ENCODE measurements around the gene CS. TPM values are rescaled to one million over a fixed set of nuclear protein-coding genes. Genes with fewer than 3 reads are reported as not detected.

Gene CS
- polyA plus RNA-seq, 4 donors, result 169 to 213 (median 200) TPM

GRCh38 chr12:56222531-56222895, 77.6 kb downstream of the CS start:
- DNase-seq (ENCODE audit: low read depth in 4 of 4, low spot score in 2 of 4), result no peak

GRCh38 chr12:56221757-56222530, 78.2 kb downstream of the CS start, which contains the start of gene RNF41:
Gene RNF41 (minus strand): TSS chr12:56221922. CDS start chr12:56214047, 7,875 bp downstream.
- peak; percentile 91 to 97 (median 94) for DNase-seq (ENCODE audit: low read depth in 4 of 4, low spot score in 2 of 4)

Other genes with a start within 250 kb of the CS start
- gene ERBB3, start 220.2 kb downstream of the CS start, polyA plus RNA-seq (ENCODE audit: insufficient read length in 4 of 4), result 100 to 1,000 TPM in 1 of 4 donors, 10 to 100 TPM in 3; 57.6 to 108 (median 87.7) TPM
- 100 to 1,000 TPM; 148 to 165 (median 156) TPM for gene PA2G4, start 195.8 kb downstream of the CS start, polyA plus RNA-seq (ENCODE audit: insufficient read length in 4 of 4)
- 1,000 to 10,000 TPM; 4,437 to 5,971 (median 5,319) TPM for gene RPL41, start 183.7 kb downstream of the CS start, polyA plus RNA-seq (ENCODE audit: insufficient read length in 4 of 4)
- gene ZC3H10, start 182.1 kb downstream of the CS start, polyA plus RNA-seq (ENCODE audit: insufficient read length in 4 of 4), result 1 to 10 TPM; 5.8 to 8.4 (median 6.2) TPM
- 10 to 100 TPM; 74.7 to 87.1 (median 75.3) TPM for gene ESYT1, start 172.1 kb downstream of the CS start, polyA plus RNA-seq (ENCODE audit: insufficient read length in 4 of 4)
- 100 to 1,000 TPM; 158 to 212 (median 171) TPM for gene MYL6B, start 147.7 kb downstream of the CS start, polyA plus RNA-seq (ENCODE audit: insufficient read length in 4 of 4)
- gene MYL6, start 142.0 kb downstream of the CS start, polyA plus RNA-seq (ENCODE audit: insufficient read length in 4 of 4), result 1,000 to 10,000 TPM; 1,610 to 2,370 (median 1,767) TPM
- gene SMARCC2, start 110.8 kb downstream of the CS start, polyA plus RNA-seq (ENCODE audit: insufficient read length in 4 of 4), result 100 to 1,000 TPM in 3 of 4 donors, 10 to 100 TPM in 1; 97.5 to 151 (median 128) TPM
- gene RNF41, start 78.4 kb downstream of the CS start, polyA plus RNA-seq (ENCODE audit: insufficient read length in 4 of 4), result 10 to 100 TPM; 44.0 to 46.6 (median 45.4) TPM
- gene NABP2, start 76.0 kb downstream of the CS start, polyA plus RNA-seq (ENCODE audit: insufficient read length in 4 of 4), result 10 to 100 TPM; 28.6 to 32.9 (median 30.8) TPM
- 10 to 100 TPM; 46.5 to 69.1 (median 59.7) TPM for gene SLC39A5, start 70.3 kb downstream of the CS start, polyA plus RNA-seq (ENCODE audit: insufficient read length in 4 of 4)
- gene ANKRD52, start 41.9 kb downstream of the CS start, polyA plus RNA-seq (ENCODE audit: insufficient read length in 4 of 4), result 10 to 100 TPM; 24.0 to 45.9 (median 31.5) TPM
- gene COQ10A, start 33.4 kb downstream of the CS start, polyA plus RNA-seq (ENCODE audit: insufficient read length in 4 of 4), result 10 to 100 TPM; 13.3 to 20.7 (median 19.0) TPM
- gene CNPY2, start 15.7 kb upstream of the CS start, polyA plus RNA-seq (ENCODE audit: insufficient read length in 4 of 4), result 100 to 1,000 TPM; 143 to 174 (median 159) TPM
- 100 to 1,000 TPM in 2 of 4 donors, 10 to 100 TPM in 2; 51.8 to 138 (median 92.9) TPM for gene PAN2, start 33.7 kb upstream of the CS start, polyA plus RNA-seq (ENCODE audit: insufficient read length in 4 of 4)
- 1 to 10 TPM in 1 of 4 donors, under 1 TPM in 3; 0.59 to 1.2 (median 0.75) TPM for gene IL23A, start 38.6 kb upstream of the CS start, polyA plus RNA-seq (ENCODE audit: insufficient read length in 4 of 4)
- gene STAT2, start 59.8 kb upstream of the CS start, polyA plus RNA-seq (ENCODE audit: insufficient read length in 4 of 4), result 100 to 1,000 TPM in 2 of 4 donors, 10 to 100 TPM in 2; 71.1 to 156 (median 114) TPM
- under 1 TPM; 0.09 to 0.14 (median 0.12) TPM for gene APOF, start 62.5 kb upstream of the CS start, polyA plus RNA-seq (ENCODE audit: insufficient read length in 4 of 4)
- 10 to 100 TPM; 30.4 to 45.3 (median 40.8) TPM for gene TIMELESS, start 149.1 kb upstream of the CS start, polyA plus RNA-seq (ENCODE audit: insufficient read length in 4 of 4)
- under 1 TPM in 3 of 4 donors, not detected in 1; 0.11 to 0.38 (median 0.21) TPM for gene MIP, start 154.3 kb upstream of the CS start, polyA plus RNA-seq (ENCODE audit: insufficient read length in 4 of 4)
- 1 to 10 TPM; 3.4 to 7.4 (median 5.1) TPM for gene SPRYD4, start 168.2 kb upstream of the CS start, polyA plus RNA-seq (ENCODE audit: insufficient read length in 4 of 4)
- gene GLS2, start 187.8 kb upstream of the CS start, polyA plus RNA-seq (ENCODE audit: insufficient read length in 4 of 4), result 1 to 10 TPM; 1.2 to 3.0 (median 2.1) TPM
- 10 to 100 TPM; 34.6 to 47.2 (median 39.0) TPM for gene RBMS2, start 221.5 kb upstream of the CS start, polyA plus RNA-seq (ENCODE audit: insufficient read length in 4 of 4)